ENCODE results near the gene SYN1.
A peak's percentile ranks its signal among the peaks of the same experiment; 100 is the strongest.
"Not testable (repeated sequence)": the region's sequence is repeated elsewhere in the genome, so short reads cannot be mapped to it uniquely, and the experiment has no call there.

SYN1 gene

DNA sequence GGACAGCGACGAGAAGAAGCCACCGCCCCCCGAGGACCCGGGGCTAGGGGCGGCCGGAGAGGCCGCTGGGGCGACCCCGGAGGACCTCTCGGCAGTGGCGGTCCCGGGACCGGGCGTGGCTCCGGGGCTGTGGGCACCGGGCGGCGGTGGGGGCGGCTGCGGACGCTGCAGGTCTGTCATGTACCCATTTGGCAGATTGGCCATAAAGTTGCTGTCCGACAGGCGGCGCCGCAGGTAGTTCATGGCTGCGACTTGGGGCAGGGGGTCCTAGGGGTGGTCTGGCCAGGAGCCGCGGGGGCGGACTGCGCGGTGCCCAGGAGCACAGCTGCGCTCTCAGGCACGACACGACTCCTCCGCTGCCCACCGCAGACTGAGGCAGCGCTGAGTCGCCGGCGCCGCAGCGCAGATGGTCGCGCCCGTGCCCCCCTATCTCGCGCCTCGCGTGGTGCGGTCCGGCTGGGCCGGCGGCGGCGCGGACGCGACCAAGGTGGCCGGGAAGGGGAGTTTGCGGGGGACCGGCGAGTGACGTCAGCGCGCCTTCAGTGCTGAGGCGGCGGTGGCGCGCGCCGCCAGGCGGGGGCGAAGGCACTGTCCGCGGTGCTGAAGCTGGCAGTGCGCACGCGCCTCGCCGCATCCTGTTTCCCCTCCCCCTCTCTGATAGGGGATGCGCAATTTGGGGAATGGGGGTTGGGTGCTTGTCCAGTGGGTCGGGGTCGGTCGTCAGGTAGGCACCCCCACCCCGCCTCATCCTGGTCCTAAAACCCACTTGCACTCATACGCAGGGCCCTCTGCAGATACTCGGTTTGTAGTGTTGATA, at the start of gene SYN1:
Gene SYN1, minus strand, starts transcription at position 372 of the 817 bp plus-strand sequence. Its CDS starts 129 bp downstream, at position 243.
- DNase-seq (ENCODE audit: low read depth in 4 of 4, low spot score in 1 of 4), result peak in 3 of 4 experiments; percentile 65 to 69 (median 69)

DNA sequence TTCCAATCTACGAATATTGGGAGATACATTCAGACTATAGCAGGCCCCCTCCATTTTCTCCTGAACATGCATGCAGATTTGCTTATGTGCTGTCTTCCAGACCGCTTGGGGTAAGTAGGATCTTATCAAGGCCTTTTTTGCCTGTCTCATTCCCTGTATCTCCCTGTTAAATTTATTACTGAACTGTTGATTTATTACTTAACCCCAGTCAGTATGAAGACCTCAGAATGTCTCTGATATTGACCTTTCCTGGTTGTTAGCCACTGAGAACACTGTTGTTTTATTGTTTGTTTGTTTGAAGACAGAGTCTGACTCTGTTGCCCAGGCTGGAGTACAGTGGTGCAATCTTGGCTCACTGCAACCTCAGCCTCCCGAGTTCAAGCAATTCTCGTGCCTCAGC, 46.1 kb upstream of the SYN1 start:
- not testable (repeated sequence) for DNase-seq (ENCODE audit: low read depth in 4 of 4, low spot score in 1 of 4)

DNA sequence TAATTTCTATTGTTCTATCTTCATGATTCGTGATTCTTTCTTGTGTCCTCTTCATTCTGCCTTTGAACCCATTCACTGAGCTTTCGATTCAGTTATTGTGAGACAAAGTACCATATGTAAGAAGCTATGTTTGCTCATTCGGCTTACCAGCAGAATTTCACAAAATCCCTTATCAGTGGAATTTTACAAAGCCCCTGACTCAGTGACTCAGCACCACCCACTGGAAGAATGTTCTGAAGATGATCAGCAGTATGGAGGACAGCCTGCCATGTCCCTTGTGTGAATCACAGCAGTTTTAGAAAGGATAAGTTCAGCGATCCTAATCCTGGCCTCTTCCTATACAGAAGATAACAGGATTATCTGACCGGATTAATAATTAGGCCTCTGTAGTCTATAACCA, 45.1 kb upstream of the SYN1 start:
- no peak for DNase-seq (ENCODE audit: low read depth in 4 of 4, low spot score in 1 of 4)

DNA sequence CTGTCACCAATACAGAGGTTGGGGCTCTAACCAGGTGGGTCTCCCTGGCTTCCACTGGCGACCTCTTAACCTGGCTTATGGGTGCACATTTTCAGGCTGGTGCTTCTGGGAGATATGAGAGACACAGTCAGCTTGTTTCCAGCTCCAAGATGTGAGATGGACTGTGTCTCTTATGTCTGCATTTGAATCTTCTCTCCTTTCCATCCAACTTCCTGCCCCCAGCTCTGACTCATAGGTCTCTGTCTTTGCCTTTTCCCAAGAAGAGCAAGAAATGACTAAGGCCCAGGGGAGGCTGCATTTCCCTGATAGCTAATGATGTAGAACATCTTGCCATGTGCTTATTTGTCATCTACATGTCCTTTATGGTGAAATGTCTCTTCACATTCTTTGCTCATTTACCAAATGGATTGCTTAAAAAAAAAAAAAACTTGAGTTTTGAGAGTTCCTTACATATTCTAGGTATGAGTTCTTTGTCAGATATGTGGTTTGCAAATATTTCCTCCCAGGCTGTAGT, 42.5 kb upstream of the SYN1 start:
- DNase-seq (ENCODE audit: low read depth in 4 of 4, low spot score in 1 of 4), result peak in 2 of 4 experiments; percentile 13 to 44

DNA sequence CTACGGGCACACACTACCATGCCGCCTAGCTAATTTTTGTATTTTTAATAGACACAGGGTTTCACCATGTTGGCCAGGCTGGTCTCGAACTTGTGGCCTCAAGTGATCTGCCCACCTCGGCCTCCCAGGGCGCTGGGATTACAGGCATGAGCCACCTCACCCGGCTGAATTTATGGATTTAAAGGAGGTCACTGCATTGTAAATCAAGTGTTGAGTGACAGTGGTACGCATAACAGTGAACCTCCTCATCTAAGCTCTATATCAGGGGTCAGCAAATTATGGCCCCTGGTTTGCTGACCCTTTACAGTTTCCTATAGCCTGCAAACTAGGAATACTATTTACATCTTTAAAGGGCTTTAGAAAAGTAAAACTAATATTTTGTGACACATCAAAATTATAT, 41.9 kb upstream of the SYN1 start:
- DNase-seq (ENCODE audit: low read depth in 4 of 4, low spot score in 1 of 4), result no peak

DNA sequence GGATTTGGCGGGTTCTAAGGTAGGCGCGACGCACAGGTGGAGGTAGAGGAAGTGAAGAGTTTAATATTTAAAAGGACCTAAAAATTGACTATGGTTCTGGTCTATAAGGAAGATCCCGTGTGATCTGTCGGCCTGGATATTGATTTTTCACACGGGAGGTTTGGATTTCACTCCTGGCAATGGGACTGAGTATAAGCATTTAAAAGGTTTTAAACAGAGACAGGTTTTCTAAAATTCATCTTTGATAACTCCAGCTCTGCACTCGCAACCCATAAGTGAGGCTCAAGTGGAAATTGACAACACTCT, 39.7 kb upstream of the SYN1 start:
- no peak for DNase-seq (ENCODE audit: low read depth in 4 of 4, low spot score in 1 of 4)

DNA sequence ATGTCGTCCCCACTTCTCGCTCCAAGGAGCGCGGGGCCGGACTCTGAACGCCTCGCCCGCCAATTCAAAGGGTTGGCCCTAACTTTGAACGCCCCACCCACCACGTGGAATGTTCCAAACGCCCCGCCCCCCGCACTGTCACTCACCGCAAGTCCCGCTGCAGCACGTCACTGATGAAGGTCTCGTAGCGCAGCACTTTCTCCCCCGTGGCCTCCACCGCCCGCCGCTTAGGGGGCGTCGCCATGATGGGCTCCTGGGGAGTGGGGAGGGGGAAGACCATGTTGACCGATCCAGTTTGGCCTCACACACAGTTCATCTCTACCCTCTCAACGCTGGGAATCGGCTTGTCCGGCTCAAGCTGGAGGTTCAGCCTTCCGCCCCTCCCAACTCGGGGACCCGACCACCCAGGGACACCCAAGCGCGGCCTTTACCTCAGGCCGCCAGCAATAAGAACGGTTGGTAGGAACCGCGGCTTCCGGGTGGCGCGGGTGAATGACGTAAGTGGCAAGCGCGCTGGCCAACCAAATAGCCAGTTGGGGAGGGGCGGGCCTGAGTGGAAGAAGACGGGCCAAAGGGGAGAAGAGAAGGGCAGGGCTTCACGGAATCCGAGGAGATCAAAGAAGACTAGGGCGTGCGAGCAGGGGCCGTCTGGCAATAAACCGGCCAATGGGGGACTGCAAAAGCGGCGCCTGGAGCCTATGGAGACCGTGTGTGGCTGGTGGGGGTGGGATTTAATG, 39.2 kb upstream of the SYN1 start, which contains the start of gene UXT:
Gene UXT, minus strand, starts transcription at position 497 of the 737 bp plus-strand sequence. Its CDS starts 253 bp downstream, at position 244.
- peak; percentile 74 to 87 (median 84) for DNase-seq (ENCODE audit: low read depth in 4 of 4, low spot score in 1 of 4)

DNA sequence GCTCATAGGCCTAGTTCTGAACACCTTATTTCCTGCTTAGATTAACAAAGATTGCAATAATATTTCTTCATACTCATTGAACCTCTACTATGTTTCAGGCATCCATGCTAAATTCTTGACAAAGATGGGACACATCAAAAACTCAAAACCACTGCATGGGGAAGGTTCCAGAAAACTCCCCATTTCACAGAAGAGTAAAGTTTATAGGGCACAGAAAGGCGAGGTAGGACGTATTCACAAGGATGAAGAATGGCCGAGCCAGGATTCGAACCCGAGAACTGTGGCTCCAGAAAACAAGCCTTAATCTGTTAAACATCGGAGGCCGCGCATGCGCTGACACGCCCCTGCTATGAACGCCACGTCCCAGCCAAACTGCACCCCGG, 38.6 kb upstream of the SYN1 start:
- DNase-seq (ENCODE audit: low read depth in 4 of 4, low spot score in 1 of 4), result no peak

DNA sequence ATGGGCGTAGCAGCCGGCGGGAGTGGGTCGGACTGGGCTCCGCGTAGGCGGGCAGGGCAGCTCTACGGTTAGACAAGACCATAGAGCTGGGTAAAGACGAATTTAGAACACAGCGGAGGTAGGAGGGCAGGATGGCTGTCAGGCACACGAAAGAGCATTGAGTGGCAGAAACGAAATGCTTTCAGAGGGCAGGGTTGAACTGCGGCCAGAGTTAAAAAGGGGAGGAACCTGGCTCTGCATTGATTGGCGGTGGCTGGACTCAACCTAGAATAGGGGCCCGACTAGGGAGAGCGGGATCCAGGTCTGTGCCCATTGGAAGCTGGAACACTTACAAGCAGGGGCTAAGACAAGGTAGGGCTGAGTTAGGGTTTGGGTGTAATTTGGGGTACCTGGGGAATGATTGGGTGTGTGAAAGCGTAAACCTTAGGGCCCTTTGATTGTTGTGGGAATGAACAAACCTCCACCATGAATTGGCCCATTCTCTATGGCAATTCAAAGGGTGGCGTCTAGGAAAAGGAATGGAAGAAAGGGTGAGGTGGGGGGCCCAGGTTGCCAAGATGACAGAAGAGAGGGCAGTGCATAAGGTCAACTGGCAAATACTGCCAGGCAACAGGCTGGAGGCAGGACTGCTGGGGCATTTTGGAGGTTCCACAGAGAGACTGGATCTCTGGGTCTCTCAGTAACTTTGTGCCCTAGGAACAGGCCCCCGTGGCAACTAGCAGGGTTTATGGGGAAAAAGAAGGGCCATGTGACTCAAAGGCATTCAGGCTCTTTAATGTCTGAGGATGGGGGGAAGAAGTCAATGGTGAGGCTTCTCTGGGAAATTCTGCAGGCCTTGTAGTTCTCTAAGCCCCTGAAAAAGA, 31.6 kb upstream of the SYN1 start:
- no peak for DNase-seq (ENCODE audit: low read depth in 4 of 4, low spot score in 1 of 4)

DNA sequence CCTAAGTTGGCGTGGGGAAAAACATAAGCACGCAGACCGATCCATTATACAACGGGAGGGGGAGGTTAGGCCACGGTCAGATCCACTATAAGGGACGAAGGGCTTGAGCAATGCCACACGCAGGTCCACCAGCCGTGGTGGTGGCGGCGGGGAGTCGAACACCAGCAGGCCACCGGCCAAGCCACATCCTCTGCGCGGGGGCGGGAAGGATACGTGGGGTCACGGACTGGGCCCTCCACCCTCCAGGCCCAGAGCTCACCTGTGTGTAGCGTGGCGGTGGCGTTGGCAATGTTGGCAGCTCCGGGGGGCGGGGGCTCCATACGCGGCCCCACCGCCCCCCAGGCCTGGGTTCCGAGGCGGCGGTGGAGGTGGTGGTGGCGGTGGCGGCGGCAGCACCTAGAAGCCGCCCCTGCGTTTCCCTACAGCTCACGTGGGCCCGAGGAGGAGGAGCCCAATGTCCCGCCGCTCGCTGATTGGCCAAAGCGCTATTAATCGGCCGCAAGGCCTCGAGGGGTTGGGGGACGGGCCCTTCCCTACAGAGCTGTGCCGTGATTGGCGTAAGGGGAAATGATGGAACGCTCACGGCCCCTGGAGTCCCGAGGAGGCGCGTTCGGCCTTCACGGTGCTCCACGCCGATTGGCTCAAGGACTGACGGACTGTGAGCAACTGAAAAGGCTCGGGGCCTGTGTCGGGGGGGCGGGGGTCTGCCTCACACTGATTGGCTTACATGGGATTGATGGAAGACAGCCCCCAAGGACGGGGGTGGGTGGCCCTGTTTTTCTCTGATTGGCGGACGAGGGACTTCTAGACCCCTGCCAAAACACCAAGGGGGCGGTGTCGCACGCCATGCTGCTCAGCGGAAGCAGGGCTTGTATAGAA, 30.7 kb upstream of the SYN1 start, which contains the start of gene ELK1:
Gene ELK1, minus strand, starts transcription at position 400 of the 879 bp plus-strand sequence. CDS start 9,122 bp downstream, outside the sequence.
- DNase-seq (ENCODE audit: low read depth in 4 of 4, low spot score in 1 of 4), result peak; percentile 59 to 80 (median 69)

DNA sequence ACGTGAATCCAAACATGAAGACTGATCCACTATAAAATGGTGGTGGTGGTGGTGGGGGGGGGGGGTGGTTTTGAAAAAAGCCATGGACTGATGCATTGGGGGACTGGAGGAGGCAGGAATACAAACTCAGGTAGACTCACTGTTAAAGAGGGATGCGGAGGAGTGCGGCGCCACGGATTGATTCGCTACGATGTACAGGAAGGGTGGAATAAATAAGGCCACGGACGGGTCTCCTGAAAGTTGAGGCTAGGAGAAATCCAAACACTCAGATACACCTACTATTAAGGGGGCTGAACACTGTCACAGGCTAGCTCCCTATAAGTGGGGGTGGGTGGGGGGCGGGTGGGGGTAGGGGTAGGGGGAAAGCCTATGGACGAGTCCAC, 30.1 kb upstream of the SYN1 start:
- no peak for DNase-seq (ENCODE audit: low read depth in 4 of 4, low spot score in 1 of 4)

DNA sequence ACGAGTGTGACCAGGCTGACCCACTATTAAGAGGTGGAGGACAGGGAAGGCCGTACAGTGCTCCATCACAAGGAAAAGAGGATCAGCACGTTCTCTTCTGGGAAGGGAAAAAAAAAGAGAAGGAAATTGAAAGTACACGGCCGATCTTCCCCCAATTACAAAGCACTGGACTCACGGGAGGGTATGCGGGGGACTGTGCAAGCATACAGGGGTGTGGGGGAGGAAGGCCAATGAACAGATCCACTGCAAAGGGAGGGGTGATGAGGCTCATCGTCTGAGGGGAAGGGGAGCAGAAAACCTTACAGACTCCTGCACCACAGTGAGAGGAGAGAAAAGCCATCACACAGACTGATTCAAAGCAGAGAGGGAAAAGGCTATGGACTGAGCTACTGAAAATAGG, 29.6 kb upstream of the SYN1 start:
- no peak for DNase-seq (ENCODE audit: low read depth in 4 of 4, low spot score in 1 of 4)

DNA sequence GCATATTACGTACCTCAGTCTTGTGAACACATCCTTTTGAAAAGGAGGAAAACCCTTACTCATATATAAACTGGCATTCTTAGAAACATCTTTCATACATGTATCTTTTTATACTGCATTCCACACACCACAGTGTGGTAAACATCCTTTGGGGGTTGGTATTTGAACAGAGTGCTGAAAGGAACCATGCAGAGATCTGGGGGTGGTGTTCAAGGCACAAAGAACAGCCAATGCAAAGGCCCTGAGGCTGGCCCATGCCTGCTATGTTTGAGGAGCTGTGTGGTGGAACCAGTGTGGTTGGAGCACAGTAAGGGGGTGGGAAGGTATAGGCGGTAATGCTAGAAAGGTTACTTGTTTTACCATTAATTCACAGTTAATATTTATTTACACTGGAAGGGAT, 28.7 kb upstream of the SYN1 start:
- DNase-seq (ENCODE audit: low read depth in 4 of 4, low spot score in 1 of 4), result no peak

DNA sequence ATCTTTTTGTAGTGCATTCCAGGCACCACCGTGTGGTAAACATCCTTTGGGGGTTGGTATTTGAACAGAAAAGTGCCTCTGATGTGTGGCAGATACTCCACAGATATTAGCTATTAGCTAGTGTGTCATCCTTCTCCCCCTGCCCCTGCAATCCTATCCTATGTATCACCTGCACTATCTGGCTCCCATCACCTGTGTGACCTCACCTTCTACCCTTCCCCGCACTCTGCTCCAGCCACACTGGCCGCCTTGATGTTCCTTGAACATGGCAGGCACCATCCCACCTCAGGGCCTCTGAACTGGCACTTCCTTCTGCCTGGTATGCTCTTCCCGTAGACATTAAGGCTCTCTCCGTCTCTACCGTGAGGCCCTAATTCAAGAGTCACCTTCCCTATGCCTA, 27.0 kb upstream of the SYN1 start:
- no peak for DNase-seq (ENCODE audit: low read depth in 4 of 4, low spot score in 1 of 4)

DNA sequence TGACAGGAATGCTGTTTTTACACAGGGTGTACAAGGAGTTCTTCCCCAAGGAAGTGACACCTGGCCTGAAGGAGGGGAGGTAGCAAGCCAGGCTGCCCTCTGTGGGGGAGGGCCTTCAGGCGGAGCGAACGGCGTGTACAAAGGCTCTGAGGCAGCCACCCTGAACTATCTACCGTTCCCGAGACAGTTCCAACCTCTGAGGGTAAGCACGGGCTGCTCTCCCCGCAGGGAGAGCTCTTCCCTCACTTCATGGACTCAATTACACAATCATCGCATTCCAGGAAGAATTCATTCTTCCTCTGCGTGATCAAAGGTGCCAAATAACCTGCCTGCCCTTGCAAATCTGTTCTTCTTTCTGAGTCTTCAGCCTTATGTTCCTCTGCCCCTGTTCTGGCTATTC, 25.9 kb upstream of the SYN1 start:
- no peak for DNase-seq (ENCODE audit: low read depth in 4 of 4, low spot score in 1 of 4)

DNA sequence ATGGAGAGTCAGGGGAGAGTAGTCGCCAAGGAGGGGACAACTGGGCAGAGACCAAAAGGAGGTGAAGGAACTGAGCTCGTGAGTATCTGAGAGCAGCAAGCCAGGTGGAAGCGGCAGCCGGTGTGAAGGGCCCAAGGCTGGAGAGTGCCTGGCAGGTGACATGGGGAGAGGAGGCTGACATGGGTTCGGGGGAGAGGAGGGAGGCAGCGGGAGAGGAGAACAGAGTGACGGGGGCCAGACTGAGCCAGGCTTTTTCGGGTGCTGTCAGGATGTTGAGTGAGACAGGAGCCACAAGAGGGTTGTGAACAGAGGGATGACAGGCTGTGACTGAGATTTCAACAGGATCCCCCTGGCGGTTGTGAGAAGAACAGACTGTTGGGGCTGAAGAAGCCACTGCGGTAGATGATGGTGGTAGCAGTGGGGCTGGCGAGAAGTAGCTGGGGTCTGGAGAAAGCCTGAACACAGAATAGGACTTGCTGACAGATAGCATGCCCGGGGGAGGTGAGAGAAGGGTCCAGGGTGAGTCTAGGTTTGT, 25.0 kb upstream of the SYN1 start:
- DNase-seq (ENCODE audit: low read depth in 4 of 4, low spot score in 1 of 4), result no peak

DNA sequence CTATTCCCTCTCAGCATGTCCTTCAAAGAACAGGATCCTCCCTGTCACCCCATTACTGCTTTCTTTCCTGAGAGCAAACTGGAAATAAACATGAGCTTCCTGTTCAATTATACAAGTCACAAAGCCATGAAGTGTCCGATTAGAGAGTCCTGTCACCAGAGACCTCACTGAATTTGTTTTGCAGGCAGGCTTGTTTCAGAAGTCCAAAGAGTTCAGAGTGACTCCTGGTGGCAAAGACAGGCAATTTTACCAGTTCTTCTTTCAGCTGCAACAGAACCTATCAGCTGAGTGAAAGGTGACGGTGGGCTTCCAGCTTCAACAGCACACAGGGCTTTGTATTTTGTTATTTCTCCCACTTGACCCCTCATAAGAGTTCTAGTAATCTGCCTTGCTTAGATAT, 24.3 kb upstream of the SYN1 start:
- DNase-seq (ENCODE audit: low read depth in 4 of 4, low spot score in 1 of 4), result no peak

DNA sequence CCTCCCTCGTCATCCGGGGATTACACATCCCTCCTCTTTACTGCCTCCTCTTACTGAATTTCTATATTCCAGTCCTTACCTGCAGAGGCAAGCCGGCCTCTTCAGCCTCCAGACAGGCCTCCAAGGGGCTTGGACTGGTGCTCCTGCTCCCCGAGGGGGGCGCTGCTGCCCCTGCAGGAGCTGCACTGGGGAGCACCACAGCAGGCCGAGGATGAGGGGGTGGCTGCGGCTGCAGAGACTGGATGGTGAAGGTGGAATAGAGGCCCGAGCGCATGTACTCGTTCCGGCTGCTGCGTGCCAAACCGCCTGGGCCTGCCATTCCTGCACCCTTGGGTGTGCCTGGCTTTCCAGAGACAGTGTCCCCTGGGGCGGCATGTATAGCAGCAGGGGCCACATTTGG, 19.2 kb upstream of the SYN1 start:
- DNase-seq (ENCODE audit: low read depth in 4 of 4, low spot score in 1 of 4), result no peak

DNA sequence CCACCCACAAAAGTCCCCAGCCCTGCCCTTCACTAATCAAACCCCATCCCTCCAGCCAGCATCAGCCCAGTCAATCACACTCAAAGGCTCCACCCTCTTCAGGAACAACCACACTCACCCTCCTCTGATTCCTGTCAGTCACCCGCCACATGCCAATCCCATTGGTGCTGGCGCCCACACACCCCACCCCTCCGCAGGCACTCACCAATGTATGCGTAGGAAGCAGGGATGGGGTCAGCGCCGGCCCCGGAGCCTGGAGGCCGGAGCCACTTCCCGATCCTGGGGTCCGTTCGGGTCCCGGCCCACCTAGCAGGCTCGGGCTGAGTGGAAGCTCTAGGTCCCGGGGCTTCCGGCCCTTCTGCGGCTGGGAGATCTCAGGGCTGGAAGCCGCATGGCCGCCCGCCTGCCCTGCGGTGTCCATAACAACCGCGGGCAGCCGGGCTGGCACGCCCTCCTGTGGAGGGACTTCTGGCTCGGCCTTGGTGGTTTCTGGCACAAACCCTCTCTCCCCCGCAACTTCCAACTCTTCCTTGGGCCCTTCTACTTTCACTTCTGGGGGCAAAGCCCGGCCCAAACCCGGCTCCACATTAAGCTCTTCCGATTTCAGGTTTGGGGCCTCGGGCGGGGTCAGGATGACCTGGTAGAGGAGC, 18.0 kb upstream of the SYN1 start:
- DNase-seq (ENCODE audit: low read depth in 4 of 4, low spot score in 1 of 4), result no peak

Measured in stimulated activated CD4-positive, alpha-beta T cell treated with anti-CD3 and anti-CD28 coated beads, Interleukin-1b, Interleukin-23, amount 100 ng/mL, for 24 hours (primary cell).